Nephron (organoid): ENCODE results near the gene POU3F2.

ENCODE experiments used
- H3K27ac Mint-ChIP-seq, 3 experiments: 2 replicates each; pipeline ENCODE4 v1.8.0; 2020; ENCODE audit warnings: mixed read lengths in 3 of 3, mild to moderate bottlenecking in 2 of 3, moderate library complexity in 1 of 3
- H3K27me3 Mint-ChIP-seq: 2 replicates; pipeline ENCODE4 v1.8.0; 2021; ENCODE audit warnings: low read depth, mild to moderate bottlenecking, moderate library complexity, mixed read lengths
- H3K36me3 Mint-ChIP-seq: 2 replicates; pipeline ENCODE4 v1.8.0; 2020; ENCODE audit warnings: low read depth, mixed read lengths
- H3K4me1 Mint-ChIP-seq: 2 replicates; pipeline ENCODE4 v1.8.0; 2020; ENCODE audit warnings: mixed read lengths
- H3K4me3 Mint-ChIP-seq, 3 experiments: 2 replicates each; pipeline ENCODE4 v1.8.0; 2020; ENCODE audit warnings: mild to moderate bottlenecking in 3 of 3, mixed read lengths in 3 of 3, moderate library complexity in 2 of 3
- H3K9me3 Mint-ChIP-seq: 2 replicates; pipeline ENCODE4 v1.8.0; 2020; ENCODE audit warnings: mixed read lengths
- TF ChIP-seq, protein P1 (sequence below), 3 experiments: fragments of 200-600 bp; sonication (generic); IDR thresholded peaks; one replicate each; pipeline ENCODE4 v1.5.0; 2021; ENCODE audit warnings: antibody characterized with exemption in 3 of 3; ENCODE audit not compliant: unreplicated experiment in 3 of 3

Gene POU3F2

DNA sequence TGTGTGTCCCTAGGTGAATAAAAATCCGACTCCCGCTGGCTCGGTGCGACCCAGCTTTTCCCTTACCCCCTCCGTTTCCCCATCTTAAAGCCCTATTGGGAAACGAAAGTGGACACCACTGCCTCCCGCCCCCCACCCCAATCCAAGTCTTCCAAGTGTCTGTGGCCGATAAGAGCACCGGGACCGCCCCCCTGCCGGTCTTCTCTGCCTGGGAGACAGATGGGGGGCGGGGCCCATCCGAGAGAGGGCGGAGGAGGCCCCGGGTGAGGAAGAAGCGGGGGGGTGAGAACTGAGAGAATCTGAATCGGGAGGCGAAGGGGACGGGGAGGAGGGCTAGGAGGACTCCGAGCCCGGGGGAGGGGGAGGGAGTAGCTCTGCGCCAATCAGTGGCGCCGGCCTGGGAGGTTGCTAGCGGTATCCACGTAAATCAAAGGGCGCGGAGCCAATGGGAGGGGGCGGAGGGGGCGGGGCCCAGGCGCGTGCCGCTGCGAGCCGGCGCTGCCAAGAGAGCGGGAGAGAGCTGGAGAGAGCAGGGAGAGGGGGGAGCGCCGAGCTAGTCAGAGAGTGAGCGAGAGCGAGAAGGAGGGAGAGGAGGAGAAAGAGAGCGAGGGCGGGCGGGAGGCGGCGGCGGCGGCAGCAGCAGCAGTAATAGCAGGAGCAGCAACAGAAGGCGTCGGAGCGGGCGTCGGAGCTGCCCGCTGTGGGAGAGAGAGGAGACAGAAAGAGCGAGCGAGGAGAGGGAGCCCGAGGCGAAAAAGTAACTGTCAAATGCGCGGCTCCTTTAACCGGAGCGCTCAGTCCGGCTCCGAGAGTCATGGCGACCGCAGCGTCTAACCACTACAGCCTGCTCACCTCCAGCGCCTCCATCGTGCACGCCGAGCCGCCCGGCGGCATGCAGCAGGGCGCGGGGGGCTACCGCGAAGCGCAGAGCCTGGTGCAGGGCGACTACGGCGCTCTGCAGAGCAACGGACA, at the start of gene POU3F2:
POU3F2 (plus strand) TSS at position 515 of the 972 bp plus-strand sequence; CDS start at position 815, 300 bp downstream.
- Mint-ChIP-seq H3K27me3 (peaks cover 95% of the 10 kb centered on the region), H3K9me3 (no peaks in the 10 kb centered on the region), H3K4me1 (peaks cover 37% of the 10 kb centered on the region), H3K27ac (peak within 1 kb of the TSS in 1 of 3 experiments; percentile 62), H3K4me3 (peak within 1 kb of the TSS; percentile 84 to 91 (median 87)), H3K36me3 (no peaks in the 10 kb centered on the region)
- TF ChIP-seq, protein P1, sequence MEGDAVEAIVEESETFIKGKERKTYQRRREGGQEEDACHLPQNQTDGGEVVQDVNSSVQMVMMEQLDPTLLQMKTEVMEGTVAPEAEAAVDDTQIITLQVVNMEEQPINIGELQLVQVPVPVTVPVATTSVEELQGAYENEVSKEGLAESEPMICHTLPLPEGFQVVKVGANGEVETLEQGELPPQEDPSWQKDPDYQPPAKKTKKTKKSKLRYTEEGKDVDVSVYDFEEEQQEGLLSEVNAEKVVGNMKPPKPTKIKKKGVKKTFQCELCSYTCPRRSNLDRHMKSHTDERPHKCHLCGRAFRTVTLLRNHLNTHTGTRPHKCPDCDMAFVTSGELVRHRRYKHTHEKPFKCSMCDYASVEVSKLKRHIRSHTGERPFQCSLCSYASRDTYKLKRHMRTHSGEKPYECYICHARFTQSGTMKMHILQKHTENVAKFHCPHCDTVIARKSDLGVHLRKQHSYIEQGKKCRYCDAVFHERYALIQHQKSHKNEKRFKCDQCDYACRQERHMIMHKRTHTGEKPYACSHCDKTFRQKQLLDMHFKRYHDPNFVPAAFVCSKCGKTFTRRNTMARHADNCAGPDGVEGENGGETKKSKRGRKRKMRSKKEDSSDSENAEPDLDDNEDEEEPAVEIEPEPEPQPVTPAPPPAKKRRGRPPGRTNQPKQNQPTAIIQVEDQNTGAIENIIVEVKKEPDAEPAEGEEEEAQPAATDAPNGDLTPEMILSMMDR (IDR thresholded peaks at IDR 0.05; ENCODE audit: unreplicated experiment in 3 of 3): no peak

DNA sequence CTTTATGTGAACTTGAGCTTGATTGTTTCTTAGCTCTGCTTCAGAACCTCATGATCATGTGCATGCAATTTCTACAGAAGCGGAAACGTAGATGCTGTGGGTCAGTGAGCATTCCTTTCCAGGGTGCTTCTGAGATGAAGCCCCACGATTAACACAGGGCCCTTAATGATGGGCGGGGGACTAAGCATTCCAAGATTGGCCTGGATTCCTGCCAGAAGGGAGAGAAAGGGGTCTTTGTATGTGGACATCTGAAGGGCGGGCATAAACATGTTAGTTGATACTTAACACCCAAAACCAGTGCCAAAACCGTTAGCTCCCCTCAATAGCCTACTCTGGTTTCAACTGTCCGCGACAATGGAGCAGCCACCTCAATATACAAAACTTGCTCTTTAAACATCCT, 46.9 kb upstream of the POU3F2 start:
- no peaks in the 10 kb centered on the region for H3K9me3 Mint-ChIP-seq
- peaks cover 6% of the 10 kb centered on the region for H3K4me1 Mint-ChIP-seq
- H3K27me3 Mint-ChIP-seq: peaks cover 11% of the 10 kb centered on the region
- H3K4me3 Mint-ChIP-seq: no peak overlapping the region
- TF ChIP-seq, protein P1 (IDR thresholded peaks at IDR 0.05; ENCODE audit: unreplicated experiment in 3 of 3): no peak
- no peak overlapping the region for H3K27ac Mint-ChIP-seq
- no peaks in the 10 kb centered on the region for H3K36me3 Mint-ChIP-seq

DNA sequence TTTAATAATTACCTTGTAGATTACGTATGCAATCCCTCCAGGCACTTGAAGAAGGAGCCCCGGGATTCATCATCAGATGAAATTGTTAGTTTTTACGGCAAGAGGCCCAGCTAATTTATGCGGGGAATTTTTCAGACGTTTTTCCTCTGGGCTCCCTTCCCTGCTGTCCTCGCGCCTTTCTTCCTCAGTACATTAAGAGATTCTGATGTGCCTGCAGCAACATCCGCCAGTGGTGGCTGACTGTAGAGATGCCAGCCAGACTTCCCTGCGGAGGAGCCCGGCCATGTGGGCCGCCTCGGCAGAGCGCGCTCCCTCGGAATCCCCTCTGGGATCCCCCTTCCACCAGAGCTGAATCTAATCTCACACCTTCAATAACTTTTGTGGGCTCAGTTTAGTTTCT, 46.4 kb upstream of the POU3F2 start:
- Mint-ChIP-seq H3K36me3 (no peaks in the 10 kb centered on the region), H3K4me1 (peaks cover 6% of the 10 kb centered on the region), H3K27ac (no peak overlapping the region), H3K9me3 (no peaks in the 10 kb centered on the region), H3K27me3 (peaks cover 11% of the 10 kb centered on the region), H3K4me3 (no peak overlapping the region)
- TF ChIP-seq, protein P1 (IDR thresholded peaks at IDR 0.05; ENCODE audit: unreplicated experiment in 3 of 3): no peak

DNA sequence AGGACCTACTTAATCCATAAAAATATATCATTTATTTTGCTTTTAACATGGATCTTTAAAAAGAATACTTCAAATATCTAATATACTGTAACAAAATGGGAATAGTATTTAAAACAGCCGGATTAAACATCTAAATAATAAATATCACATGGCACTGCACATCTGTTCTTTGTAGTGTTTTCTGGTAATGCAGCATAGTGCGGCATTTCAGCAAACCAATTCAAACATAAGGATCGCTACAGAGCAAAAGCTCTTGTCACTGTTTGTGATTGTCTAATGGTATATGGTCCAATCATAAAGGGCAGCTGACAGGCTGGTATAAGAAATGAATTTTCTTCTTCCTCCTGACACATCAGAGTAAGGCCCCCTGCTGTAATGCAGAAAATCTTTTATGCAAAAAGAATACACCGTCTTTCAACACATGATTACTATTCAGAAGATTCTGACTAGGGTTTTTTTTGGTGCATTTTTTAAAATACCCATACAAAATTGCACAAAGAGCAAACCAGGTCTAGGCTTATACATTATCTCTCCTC, 40.0 kb upstream of the POU3F2 start:
- H3K9me3 Mint-ChIP-seq: no peaks in the 10 kb centered on the region
- no peaks in the 10 kb centered on the region for H3K4me1 Mint-ChIP-seq
- H3K27ac Mint-ChIP-seq: no peak overlapping the region
- H3K4me3 Mint-ChIP-seq: no peak overlapping the region
- H3K36me3 Mint-ChIP-seq: no peaks in the 10 kb centered on the region
- H3K27me3 Mint-ChIP-seq: peaks cover 12% of the 10 kb centered on the region
- TF ChIP-seq, protein P1 (IDR thresholded peaks at IDR 0.05; ENCODE audit: unreplicated experiment in 3 of 3): no peak

DNA sequence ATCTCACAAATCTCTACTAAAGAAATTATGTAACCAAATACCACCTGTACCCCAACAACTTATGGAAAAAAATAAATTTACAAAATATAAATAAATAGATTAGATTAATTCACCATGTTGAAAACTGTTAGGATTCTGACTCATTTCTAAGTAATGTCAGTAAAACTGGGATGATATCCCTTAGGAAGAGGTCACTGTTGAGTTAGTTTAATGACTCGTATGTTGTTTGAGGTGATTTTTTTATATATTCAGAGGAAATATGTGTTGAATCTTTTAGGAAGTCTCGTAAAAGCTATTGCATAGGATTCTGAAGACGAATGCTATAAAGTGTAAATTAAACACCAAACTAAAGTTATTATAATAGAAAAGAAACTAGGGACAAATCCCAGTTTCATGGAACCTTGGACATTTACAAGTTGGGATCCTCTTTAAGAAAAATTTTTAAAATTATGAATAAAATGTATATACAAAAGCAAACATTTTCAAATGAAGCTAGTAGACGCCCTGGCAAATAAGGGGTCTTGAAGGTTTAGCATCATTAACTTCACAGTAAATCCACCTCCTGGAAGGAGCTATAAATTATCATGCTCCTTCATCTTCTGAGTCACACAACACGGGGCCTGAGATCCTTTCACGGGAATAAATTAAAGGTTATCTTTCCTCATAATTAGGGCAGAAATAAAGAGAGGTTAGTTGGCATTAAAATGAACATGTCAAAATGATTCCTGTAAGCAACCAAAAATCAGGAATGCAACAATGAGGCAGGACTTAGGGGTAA, 37.0 kb upstream of the POU3F2 start:
- no peaks in the 10 kb centered on the region for H3K4me1 Mint-ChIP-seq
- peaks cover 5% of the 10 kb centered on the region for H3K27me3 Mint-ChIP-seq
- no peak overlapping the region for H3K27ac Mint-ChIP-seq
- no peaks in the 10 kb centered on the region for H3K36me3 Mint-ChIP-seq
- TF ChIP-seq, protein P1 (IDR thresholded peaks at IDR 0.05; ENCODE audit: unreplicated experiment in 3 of 3): no peak
- no peak overlapping the region for H3K4me3 Mint-ChIP-seq
- no peaks in the 10 kb centered on the region for H3K9me3 Mint-ChIP-seq
